Renal pelvis (tissue), 12 donors: ENCODE data around the gene OR2T2. TPM values are rescaled to one million over a fixed set of nuclear protein-coding genes. Genes with fewer than 3 reads are reported as not detected.
"Not testable (repeated sequence)": the region's sequence is repeated elsewhere in the genome, so short reads cannot be mapped to it uniquely, and the experiment has no call there.

Experiments used
- DNase-seq: peaks from one replicate; pipeline ENCODE4 v3.0.0-alpha.2; 2013
- long read RNA-seq, 16 experiments: transcript quantifications; one replicate each; lab custom pipeline, GENCODE V29; 2026
- polyA plus RNA-seq, 3 donors: library from polyadenylated mRNA; unstranded; fragments of 120-200 nt; gene quantifications; one replicate each; pipeline ENCODE4 v1.2.1, GENCODE V29; 2013; ENCODE audit not compliant: insufficient read length in 3 of 3

Gene OR2T2, protein sequence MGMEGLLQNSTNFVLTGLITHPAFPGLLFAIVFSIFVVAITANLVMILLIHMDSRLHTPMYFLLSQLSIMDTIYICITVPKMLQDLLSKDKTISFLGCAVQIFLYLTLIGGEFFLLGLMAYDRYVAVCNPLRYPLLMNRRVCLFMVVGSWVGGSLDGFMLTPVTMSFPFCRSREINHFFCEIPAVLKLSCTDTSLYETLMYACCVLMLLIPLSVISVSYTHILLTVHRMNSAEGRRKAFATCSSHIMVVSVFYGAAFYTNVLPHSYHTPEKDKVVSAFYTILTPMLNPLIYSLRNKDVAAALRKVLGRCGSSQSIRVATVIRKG
- not detected for polyA plus RNA-seq
- long read RNA-seq, donor 1: 0 reads
- long read RNA-seq, donor 2: 0 reads
- long read RNA-seq, donor 3: 0 reads
- long read RNA-seq, donor 4: 0 reads
- long read RNA-seq, donor 5: 0 reads
- long read RNA-seq, donor 6: 0 reads
- long read RNA-seq, donor 7: 0 reads
- long read RNA-seq, donor 8: 0 reads
- long read RNA-seq, donor 9: 0 reads
- long read RNA-seq, donor 10: 0 reads
- long read RNA-seq, donor 11: 0 reads
- long read RNA-seq, donor 12: 0 reads
- long read RNA-seq, donor 13: 0 reads
- long read RNA-seq, donor 14: 0 reads
- long read RNA-seq, donor 15: 0 reads
- long read RNA-seq, donor 16: 0 reads

DNA sequence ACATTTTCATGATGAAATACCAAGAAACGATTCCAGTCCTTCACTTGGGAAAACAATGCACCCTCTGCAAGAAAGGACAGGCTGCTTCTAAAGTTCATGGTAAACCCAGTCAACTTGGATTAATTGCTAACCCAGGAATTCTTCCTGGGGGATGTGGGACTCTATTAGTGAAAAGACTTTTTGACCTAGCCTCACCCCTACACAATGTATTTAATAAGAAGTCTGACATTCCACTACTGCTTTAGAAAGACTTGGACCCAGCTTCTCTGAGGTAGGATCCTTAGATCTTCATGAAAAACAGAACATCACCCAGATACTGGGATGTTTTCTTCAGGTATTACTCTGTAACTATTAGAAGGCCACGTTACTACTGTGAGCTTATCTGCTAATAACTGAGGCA, at the start of gene OR2T2:
TSS of gene OR2T2 (plus strand) at position 239 of the 400 bp plus-strand sequence. CDS start 7,161 bp downstream, outside the sequence.
- DNase-seq: not testable (repeated sequence)

DNA sequence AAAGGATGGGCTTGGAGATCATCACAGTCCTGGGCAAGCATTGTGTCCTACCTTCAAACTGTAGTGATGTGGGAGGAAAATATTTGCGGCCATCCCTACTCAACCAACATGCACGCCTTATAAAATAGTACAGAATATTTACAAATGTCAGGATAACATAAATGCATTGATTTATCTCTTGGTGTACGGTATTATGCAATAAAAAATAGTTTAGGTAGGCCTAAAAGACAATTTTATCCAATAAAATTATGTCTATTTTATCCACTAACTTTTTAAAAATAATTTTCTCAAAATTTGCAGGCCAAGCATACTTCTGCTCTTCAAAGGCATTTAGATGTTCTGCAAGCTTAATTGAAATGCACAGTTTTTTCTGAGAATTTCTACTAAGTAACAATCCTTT, 42.7 kb upstream of the OR2T2 start, which contains the start of gene OR2T1:
TSS of gene OR2T1 (plus strand) at position 301 of the 400 bp plus-strand sequence. CDS start 3,100 bp downstream, outside the sequence.
- DNase-seq: no peak

DNA sequence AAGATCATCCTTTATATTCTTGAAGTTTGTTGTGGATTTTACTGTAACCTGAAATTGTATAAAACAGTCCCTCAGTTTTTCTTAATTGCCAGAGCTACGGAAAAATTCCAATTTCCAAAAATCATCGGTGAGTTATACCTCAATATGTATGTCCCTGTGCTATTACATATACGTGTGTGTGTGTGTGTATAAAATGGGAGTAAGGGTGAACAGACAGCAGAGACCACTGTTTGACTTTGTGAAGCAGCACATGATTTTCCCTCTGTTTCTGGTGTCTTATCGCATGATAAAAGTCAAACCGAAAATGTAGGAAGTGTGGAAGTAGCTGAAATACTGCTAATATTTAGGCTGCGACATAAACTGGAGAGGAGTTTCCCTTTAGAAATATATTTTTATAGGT, 41.4 kb upstream of the OR2T2 start:
- DNase-seq: no peak

DNA sequence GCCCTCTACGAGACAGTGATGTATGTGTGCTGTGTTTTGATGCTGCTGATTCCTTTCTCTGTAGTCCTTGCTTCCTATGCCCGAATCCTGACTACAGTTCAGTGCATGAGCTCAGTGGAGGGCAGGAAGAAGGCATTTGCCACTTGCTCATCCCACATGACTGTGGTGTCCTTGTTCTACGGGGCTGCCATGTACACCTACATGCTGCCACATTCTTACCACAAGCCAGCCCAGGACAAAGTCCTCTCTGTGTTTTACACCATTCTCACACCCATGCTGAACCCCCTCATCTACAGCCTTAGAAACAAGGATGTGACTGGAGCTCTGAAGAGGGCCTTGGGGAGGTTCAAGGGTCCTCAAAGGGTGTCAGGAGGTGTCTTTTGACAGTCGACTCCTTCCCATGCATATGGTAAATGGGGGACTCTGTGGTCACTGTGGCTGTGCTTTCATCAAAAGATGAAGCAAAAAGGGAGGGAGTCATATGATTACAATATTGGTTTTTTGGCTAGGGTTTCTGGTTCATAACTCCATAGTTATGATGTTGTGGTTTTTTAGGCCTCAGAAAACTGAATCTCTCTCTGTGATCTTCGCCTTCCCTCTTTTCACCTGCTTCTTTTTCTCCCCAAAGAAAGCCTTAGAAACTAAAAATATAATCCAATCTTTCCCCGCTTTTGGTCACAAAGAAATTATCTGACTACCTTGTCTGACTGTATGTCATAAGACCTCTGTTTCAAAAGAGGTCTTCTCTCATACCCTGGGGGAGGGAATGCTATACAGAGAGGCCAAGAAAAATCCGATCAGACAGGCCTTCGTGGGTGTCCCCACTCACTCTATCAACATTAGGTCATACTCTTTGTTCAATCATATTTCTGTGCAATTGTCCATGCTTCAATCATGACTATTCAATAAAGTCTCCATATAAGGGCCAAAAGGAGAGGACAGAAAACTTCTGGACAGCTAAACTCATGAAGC, 38.4 kb upstream of the OR2T2 start:
- no peak for DNase-seq

DNA sequence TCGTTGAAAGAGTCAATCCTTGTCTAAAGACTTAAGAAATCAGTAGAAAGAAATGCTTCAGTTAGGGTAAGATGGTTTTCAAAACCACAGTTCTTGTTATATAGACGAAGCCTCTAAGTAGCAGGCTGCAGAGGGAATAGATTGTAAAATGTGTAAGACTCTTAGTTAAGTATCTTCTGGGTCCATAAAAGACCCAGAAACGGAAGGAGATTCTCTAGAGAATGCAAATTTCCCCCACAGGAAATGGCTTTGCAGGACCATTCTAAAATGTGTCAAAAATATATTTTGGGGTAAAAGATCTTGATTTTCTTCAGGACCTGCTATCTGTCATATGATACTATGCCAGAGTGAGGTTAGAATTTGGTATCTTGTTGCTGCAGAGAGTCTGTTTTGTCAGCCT, 29.2 kb upstream of the OR2T2 start:
- no peak for DNase-seq

DNA sequence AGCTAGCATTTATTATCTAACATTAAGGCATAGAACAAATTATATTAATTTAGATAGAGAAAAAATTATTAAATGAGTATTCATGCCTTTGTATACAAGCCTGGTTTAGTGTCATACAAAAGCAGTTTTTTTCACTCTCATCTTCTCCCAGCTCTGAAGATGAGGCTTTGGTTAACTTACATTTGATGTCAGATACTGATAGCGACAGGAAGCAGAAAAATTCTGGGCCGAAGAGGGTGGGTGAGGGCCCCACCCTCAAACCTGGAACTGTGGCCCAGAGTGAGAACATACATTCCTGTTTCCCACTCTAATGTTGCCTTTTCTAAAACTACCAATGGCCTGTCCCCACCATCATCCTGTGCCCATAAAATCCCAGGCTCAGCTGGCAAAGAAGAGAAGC, 27.6 kb upstream of the OR2T2 start:
- no peak for DNase-seq

DNA sequence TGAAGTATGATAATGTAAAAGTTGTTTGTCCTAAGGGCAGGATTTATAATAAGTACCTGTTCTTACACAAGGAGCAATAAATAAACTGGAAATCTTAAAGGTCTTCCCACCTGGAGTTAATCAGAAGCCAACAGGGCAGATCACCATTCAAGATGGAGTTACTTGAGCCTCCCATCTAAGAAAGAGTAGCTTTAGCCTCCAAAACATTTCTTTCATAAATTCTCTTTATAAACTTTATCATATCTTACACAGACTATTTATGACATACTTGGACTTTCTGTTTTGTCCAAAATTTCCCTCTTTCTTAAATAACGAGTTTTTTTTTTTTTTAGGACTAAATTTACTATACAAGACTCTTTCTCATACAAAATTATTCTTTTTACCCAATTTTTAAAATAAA, 24.1 kb upstream of the OR2T2 start:
- no peak for DNase-seq

DNA sequence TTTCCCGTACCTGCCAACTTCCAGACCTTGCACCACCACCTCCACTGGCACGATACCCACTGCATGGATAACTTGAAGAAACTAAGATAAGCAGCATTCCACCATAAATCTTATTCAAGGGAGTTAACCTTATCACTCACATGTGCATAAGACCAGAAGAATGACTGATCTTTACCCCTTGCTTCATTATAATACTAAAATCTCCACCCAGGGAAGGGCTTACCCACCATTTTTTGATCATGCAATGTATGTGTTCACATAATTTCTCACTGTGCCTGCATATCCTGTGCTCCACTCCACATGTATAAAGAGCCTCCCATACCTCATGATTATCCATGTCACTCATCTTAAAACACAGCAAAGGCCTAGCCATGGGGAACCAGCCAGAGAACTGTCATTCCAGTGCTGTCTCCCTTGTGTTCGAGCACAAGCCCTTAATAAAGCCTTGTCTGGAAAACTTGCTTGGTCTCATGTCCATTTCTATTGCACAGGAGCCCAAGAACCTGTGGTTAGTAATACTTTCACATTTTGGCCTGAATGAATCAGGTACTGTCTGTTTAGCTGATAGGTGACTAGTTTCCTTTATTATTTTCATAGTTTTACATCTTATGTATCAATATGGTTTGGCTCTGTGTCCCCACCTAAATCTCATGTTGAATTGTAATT, 17.8 kb upstream of the OR2T2 start:
- not testable (repeated sequence) for DNase-seq

DNA sequence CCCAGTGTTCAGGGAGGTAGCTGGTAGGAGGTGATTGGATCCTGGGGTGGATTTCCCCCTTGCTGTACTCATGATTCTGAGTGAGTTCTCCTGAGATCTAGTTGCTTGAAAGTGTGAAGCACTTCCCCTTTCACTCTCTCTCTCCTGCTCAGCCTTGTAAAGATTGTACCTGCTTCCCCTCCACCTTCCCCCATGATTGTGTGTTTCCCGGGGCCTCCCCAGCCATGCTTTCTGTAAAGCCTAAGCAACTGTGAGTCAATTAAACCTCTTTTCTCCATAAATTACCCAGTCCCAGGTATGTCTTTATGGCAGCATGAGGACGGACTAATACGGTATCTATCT, 17.3 kb upstream of the OR2T2 start:
- not testable (repeated sequence) for DNase-seq

DNA sequence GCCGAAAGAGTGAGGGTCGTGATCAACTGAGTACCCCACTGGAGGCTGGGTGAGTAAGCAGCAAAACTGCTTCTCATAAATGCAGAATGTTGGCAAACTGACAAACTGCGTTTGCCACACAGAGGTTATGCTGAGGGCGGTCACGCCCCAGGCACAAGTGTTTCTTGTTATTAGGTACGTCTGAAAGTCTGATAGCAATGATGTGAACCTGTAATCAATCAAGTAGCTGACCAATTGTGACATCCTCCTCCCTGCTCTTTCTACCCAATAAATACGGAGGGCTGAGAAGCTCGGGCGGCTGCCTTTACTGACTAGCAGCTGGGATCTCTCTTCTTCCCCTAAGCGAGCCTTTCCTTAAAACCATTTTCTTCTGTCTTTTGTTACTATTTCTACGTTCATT, 13.8 kb upstream of the OR2T2 start:
- not testable (repeated sequence) for DNase-seq

DNA sequence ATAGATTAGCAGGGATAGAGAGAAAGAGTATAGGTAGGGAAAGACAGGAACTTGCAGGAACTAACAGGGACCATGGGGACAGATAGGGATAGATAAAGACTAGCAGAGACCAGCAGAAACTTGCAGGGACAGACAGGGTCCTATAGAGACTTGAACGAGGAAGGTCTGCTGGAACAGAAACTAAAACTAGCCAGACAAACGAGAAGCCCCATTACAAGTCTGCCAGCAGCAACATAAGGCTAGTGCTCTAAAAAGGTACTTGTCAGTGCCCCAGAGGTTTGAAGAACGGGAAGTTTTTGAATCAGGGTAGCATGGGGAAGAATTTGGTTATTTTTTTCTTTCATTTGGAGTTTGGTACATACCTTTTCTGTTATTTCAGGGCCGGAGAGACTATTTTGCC, 13.2 kb upstream of the OR2T2 start:
- not testable (repeated sequence) for DNase-seq

DNA sequence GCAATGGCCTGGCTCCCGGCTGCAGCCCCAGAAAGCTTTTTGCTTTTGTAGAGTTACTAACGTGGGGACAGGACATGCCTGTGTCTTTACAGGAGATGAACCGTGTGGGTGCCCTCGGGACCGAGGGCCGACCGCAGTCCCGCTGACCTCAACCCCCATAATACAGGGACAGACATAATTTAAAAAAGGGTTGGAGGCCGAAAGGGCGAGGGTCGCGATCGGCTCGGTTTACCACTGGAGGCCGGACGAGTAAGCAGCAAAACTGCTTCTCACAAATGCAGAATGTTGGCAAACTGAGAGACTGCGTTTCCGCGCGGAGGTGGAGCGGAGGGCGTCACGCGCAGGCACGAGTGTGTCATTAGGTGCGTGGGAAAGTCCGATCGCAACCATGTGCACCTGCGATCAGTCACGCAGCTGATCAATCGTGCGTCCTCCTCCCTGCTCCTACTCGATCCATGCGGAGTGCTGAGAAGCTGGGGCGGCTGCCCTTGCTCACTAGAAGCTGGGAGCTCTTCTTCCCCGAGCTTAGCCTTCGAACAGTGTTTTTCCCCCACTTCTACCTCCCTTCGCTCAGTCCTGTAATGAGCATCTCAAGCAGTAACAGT, 11.5 kb upstream of the OR2T2 start:
- DNase-seq: not testable (repeated sequence)

DNA sequence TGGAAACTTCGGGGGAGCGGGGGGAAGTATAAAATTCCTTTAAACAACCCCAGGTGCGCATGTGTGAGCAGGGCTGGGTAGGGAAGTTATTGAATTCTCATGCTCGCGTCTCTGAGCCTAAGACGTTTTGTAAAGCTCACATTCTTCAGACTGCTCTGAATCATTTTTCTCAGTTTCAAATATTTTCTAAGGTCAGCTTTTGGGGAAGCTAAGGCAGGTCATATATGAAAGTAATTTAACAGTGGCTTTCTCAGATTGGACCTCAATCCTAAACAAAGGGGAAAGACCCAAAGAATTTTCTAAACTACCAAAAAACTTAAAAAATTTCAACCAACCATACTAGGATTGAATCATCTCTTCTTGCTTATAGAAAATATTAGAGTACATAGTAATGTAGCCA, 10.5 kb upstream of the OR2T2 start:
- not testable (repeated sequence) for DNase-seq

DNA sequence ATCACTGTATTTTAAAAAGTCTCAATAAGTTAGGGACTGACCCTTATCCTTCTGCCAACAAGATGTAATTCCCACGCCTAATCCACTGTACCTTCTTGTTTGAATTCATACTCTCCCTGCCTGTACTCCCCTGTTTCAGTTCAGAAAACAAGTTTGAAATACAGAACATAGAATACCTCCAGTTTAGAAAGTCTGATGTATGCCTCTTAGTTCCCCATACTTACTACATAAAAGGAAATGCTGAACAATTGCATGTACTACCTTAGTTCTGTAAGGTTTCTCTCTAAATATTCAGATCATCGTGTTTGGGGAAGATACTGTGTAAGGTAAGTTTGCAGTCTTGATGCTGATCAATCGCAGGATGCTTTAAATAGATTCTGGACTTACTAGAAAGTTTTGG, 9.1 kb upstream of the OR2T2 start:
- not testable (repeated sequence) for DNase-seq

DNA sequence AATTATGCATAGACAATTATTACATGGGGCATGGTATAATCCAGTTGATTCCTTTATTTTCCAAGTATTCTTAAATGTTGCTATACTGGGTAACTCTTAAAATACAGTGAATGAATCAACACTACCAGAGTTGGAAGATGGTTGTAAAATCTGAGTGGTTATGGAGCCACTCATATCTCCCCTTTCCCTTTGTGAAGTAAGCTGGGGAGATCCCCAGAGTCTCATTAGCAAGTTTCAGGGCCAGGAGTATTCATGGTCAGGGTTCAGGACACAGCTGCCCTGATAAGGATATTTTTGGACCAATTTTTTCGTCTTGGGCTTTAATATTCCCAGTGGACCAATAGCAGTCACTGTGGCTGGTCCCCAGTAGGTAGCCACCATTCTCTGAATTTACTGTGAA, 6.8 kb upstream of the OR2T2 start:
- DNase-seq: not testable (repeated sequence)

DNA sequence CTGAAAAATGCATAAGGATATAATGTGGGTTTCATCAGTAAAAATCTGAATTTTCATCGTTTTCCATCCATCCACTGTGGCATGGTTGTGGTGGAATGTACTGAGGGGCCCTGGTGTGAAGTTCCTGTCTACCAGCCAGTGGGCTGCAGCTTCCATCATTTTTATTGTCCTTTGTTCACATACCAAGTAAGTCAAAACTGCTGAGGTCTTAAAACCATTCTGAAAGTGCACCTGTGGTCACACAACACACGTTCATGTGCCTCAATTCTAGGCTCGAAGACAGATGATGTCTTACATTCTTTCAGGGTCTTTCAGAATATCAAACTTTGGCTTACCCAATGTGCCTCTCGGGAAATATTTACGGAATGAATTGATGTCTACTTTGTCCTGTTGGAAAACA, 6.2 kb upstream of the OR2T2 start:
- not testable (repeated sequence) for DNase-seq

DNA sequence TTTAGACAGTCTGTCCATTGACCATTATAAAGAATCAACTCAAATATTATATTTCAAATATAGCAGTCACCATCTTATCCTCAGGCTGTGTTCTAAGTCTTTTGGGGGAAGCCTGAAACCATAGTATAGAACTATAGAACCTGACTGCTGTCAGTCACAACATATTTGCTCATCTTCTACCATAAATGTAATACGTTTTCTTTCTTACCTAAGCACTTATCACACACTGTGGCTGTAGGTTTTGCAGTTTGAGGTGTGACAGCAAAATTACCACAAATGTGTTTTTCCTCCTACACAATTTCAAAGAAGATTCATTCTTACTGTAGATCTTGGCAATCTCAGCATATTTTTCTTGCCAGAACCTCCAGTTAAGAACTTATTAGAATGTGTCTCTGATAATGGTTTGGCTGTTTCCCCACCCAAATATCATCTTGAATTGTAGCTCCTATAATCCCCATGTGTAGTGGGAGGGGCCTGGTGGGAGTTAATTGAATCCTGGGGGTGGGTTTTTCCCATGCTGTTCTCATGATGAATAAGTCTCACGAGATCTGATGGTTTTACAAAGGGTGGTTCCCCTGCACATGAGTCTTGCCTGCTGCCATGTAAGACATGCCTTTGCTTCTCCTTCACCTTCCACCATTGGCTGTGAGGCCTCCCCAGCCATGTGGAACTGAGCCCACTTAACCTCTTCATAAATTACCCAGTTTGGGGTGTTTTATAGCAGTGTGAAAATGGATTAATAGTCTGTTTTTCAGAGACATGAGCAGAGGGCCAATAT, 2.7 kb upstream of the OR2T2 start:
- not testable (repeated sequence) for DNase-seq

DNA sequence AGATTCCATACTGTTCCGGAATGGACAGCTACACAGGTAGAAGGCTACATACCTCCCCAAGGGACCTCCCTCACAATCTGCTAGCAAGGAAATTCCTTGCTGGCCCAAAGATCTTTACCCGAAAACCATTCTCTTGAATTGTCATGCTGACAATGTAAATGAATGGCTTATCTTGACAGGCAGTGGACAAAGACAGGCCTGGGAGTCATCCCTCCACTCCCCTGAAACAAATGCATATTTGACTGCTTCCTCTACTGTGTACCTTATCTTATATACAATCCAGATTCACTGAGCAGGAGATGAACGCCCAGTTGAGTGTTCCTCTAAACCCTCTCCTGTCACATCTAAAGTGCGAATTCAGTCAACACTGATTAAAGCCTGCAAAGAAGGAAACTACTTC, 834 bp upstream of the OR2T2 start:
- DNase-seq: not testable (repeated sequence)

DNA sequence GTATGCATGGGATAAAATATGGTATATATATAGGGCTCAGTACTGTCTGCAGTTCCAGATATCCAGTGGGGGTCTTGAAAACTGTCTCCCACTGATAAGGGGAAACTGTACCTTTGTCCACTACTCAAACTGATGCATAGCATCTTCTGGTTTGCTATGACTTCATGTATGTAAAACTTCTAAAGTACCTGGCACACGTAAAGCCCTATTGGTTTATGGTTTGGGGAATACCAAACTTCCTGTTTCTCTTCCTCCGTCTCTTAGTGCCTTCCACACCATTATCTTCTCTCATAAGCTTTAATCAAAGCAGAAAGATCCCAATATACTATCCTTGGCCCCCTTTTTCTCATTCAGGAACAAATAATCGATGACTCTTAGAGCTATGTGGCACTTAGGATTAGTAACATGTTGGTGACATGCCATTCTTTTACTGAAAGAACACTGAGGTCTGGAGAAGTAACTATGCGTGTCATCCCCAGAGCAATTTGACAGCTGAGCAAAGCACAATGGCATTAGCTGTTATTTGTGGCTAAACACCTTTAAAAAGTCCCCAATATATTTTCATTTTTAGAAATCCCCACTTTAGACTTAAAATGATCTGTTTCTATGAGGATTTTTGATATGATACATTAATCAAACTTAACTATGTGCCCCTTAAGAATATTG, 3.1 kb downstream of the OR2T2 start:
- not testable (repeated sequence) for DNase-seq
